WTC11 (cell line): ENCODE data around the gene OR6B2. TPM values are rescaled to one million over a fixed set of nuclear protein-coding genes. Genes with fewer than 3 reads are reported as not detected.

Experiments used
- ATAC-seq: fragments of 200-7000 bp; cut with Tn5 transposase; 2 replicates; pipeline ENCODE4 v1.10.0; 2021; ENCODE audit warnings: mild to moderate bottlenecking, moderate library complexity
- CTCF ChIA-PET: fragments of 300-600 bp; sonication (Branson Sonifier 250); formaldehyde crosslinking; loops from one replicate; lab custom pipeline; 2021; ENCODE audit warnings: antibody characterized with exemption; lab: Charles Lee
- POLR2A ChIA-PET: fragments of 350-600 bp; sonication (Branson Sonifier 250); formaldehyde crosslinking; loops from one replicate; lab custom pipeline; 2021; ENCODE audit warnings: antibody characterized with exemption; lab: Charles Lee
- DNase-seq: peaks from one replicate; pipeline ENCODE4 v3.0.0; 2021; ENCODE audit warnings: low spot score
- H3K27ac Mint-ChIP-seq: 2 replicates; pipeline ENCODE4 v1.8.0; 2021; ENCODE audit warnings: mixed read lengths
- H3K27me3 Mint-ChIP-seq: 2 replicates; pipeline ENCODE4 v1.8.0; 2021; ENCODE audit warnings: low read depth, mild to moderate bottlenecking, moderate library complexity, mixed read lengths
- H3K36me3 Mint-ChIP-seq: 2 replicates; pipeline ENCODE4 v1.8.0; 2021; ENCODE audit warnings: mixed read lengths
- H3K4me1 Mint-ChIP-seq: 2 replicates; pipeline ENCODE4 v1.8.0; 2022; ENCODE audit warnings: mixed read lengths
- H3K4me3 Mint-ChIP-seq: 2 replicates; pipeline ENCODE4 v1.8.0; 2021; ENCODE audit warnings: mild to moderate bottlenecking, moderate library complexity, mixed read lengths
- H3K9me3 Mint-ChIP-seq: 2 replicates; pipeline ENCODE4 v1.8.0; 2021; ENCODE audit warnings: mixed read lengths
- ATF1 ChIP-seq: sonication (generic); formaldehyde crosslinking; IDR thresholded peaks from 2 replicates; pipeline ENCODE4 v1.8.1; 2023; ENCODE audit warnings: mild to moderate bottlenecking, moderate library complexity, missing genetic modification reagents
- ETV6 ChIP-seq: sonication (generic); formaldehyde crosslinking; IDR thresholded peaks from 2 replicates; pipeline ENCODE4 v1.8.1; 2022; ENCODE audit warnings: mild to moderate bottlenecking, missing genetic modification reagents
- FOXP4 ChIP-seq: sonication (generic); formaldehyde crosslinking; IDR thresholded peaks from 2 replicates; pipeline ENCODE4 v1.8.0; 2022; ENCODE audit warnings: mild to moderate bottlenecking, missing genetic modification reagents
- GABPB1 ChIP-seq: sonication (generic); formaldehyde crosslinking; IDR thresholded peaks from 2 replicates; pipeline ENCODE4 v1.8.1; 2023; ENCODE audit warnings: mild to moderate bottlenecking, missing genetic modification reagents
- GTF2I ChIP-seq: fragments of 250-450 bp; sonication (Bioruptor Pico); conservative IDR thresholded peaks from 2 replicates; pipeline ENCODE4 v1.4.0; 2021; ENCODE audit warnings: mild to moderate bottlenecking
- HMGXB4 ChIP-seq: sonication (generic); formaldehyde crosslinking; IDR thresholded peaks from 2 replicates; pipeline ENCODE4 v1.8.1; 2023; ENCODE audit warnings: mild to moderate bottlenecking, moderate library complexity, missing genetic modification reagents
- MLX ChIP-seq: sonication (generic); formaldehyde crosslinking; IDR thresholded peaks from 2 replicates; pipeline ENCODE4 v1.8.1; 2023; ENCODE audit warnings: mild to moderate bottlenecking, missing genetic modification reagents, moderate library complexity
- MXD4 ChIP-seq: fragments of 250-450 bp; sonication (Bioruptor Pico); IDR thresholded peaks from 2 replicates; pipeline ENCODE4 v1.8.0; 2021; ENCODE audit warnings: mild to moderate bottlenecking, moderate library complexity, borderline replicate concordance
- NFE2L1 ChIP-seq: sonication (generic); formaldehyde crosslinking; IDR thresholded peaks from 2 replicates; pipeline ENCODE4 v1.8.1; 2023; ENCODE audit warnings: missing genetic modification reagents
- STAT6 ChIP-seq: sonication (generic); formaldehyde crosslinking; conservative IDR thresholded peaks from 2 replicates; pipeline ENCODE4 v1.8.1; 2023; ENCODE audit warnings: mild to moderate bottlenecking, low read depth, missing genetic modification reagents, moderate library complexity
- ZNF317 ChIP-seq: sonication (generic); formaldehyde crosslinking; IDR thresholded peaks from 2 replicates; pipeline ENCODE4 v1.8.1; 2023; ENCODE audit warnings: low read depth, mild to moderate bottlenecking, moderate library complexity, missing genetic modification reagents, borderline replicate concordance
- ZNF512 ChIP-seq: sonication (generic); formaldehyde crosslinking; IDR thresholded peaks from 2 replicates; pipeline ENCODE4 v1.8.1; 2022; ENCODE audit warnings: missing genetic modification reagents, borderline replicate concordance
- ZNF671 ChIP-seq: fragments of 250-450 bp; sonication (Bioruptor Pico); IDR thresholded peaks from 2 replicates; pipeline ENCODE4 v1.8.0; 2021; ENCODE audit warnings: mild to moderate bottlenecking
- total RNA-seq: library from RNA; stranded (reverse); gene quantifications from 3 replicates; pipeline ENCODE4 v1.2.3, GENCODE V29; 2021
- TF ChIP-seq, protein P1 (sequence below): sonication (generic); formaldehyde crosslinking; IDR thresholded peaks from 2 replicates; pipeline ENCODE4 v1.8.1; 2023; ENCODE audit warnings: mild to moderate bottlenecking, missing genetic modification reagents, borderline replicate concordance

The OR6B2 gene
- total RNA-seq, 1 experiment from 2014 or later: not detected

GRCh38 chr2:239997686-239998409, 32.4 kb downstream of the OR6B2 start:
- H3K36me3 Mint-ChIP-seq: peaks cover 48% of the 10 kb centered on the region
- no peak for TF ChIP-seq MXD4
- no peak for TF ChIP-seq NFE2L1
- peaks cover 8% of the 10 kb centered on the region for H3K9me3 Mint-ChIP-seq
- no peak overlapping the region for H3K27ac Mint-ChIP-seq
- POLR2A ChIA-PET: no interaction called here
- no peak; the same call in 1 of the 2 replicates for ATAC-seq
- DNase-seq: no peak
- no peak overlapping the region for H3K4me3 Mint-ChIP-seq
- CTCF ChIA-PET: interaction anchor here (2.3 kb wide), 1 partner anchor 24 kb away, joined by 8 read pairs; no protein-coding TSS in a partner anchor
- no peaks in the 10 kb centered on the region for H3K27me3 Mint-ChIP-seq
- H3K4me1 Mint-ChIP-seq: peaks cover 9% of the 10 kb centered on the region

GRCh38 chr2:239994086-239994485, 36.1 kb downstream of the OR6B2 start:
- Mint-ChIP-seq H3K9me3 (peaks cover 8% of the 10 kb centered on the region), H3K4me3 (no peak overlapping the region), H3K27me3 (no peaks in the 10 kb centered on the region), H3K27ac (no peak overlapping the region), H3K36me3 (peaks cover 39% of the 10 kb centered on the region)
- no peak for DNase-seq
- CTCF ChIA-PET: interaction anchor here (1.1 kb wide), 1 partner anchor 19 kb away, joined by 4 read pairs; no protein-coding TSS in a partner anchor
- ATAC-seq: no peak
- TF ChIP-seq ZNF317: no peak
- TF ChIP-seq, protein P1, sequence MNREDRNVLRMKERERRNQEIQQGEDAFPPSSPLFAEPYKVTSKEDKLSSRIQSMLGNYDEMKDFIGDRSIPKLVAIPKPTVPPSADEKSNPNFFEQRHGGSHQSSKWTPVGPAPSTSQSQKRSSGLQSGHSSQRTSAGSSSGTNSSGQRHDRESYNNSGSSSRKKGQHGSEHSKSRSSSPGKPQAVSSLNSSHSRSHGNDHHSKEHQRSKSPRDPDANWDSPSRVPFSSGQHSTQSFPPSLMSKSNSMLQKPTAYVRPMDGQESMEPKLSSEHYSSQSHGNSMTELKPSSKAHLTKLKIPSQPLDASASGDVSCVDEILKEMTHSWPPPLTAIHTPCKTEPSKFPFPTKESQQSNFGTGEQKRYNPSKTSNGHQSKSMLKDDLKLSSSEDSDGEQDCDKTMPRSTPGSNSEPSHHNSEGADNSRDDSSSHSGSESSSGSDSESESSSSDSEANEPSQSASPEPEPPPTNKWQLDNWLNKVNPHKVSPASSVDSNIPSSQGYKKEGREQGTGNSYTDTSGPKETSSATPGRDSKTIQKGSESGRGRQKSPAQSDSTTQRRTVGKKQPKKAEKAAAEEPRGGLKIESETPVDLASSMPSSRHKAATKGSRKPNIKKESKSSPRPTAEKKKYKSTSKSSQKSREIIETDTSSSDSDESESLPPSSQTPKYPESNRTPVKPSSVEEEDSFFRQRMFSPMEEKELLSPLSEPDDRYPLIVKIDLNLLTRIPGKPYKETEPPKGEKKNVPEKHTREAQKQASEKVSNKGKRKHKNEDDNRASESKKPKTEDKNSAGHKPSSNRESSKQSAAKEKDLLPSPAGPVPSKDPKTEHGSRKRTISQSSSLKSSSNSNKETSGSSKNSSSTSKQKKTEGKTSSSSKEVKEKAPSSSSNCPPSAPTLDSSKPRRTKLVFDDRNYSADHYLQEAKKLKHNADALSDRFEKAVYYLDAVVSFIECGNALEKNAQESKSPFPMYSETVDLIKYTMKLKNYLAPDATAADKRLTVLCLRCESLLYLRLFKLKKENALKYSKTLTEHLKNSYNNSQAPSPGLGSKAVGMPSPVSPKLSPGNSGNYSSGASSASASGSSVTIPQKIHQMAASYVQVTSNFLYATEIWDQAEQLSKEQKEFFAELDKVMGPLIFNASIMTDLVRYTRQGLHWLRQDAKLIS (CRISPR knock-in tag): no peak
- TF ChIP-seq GABPB1 (CRISPR knock-in tag): no peak
- no peak for TF ChIP-seq STAT6
- TF ChIP-seq ATF1 (CRISPR knock-in tag): no peak
- TF ChIP-seq, all 79 proteins: peak for 0
- H3K4me1 Mint-ChIP-seq: peaks cover 9% of the 10 kb centered on the region
- POLR2A ChIA-PET: no interaction called here

DNA sequence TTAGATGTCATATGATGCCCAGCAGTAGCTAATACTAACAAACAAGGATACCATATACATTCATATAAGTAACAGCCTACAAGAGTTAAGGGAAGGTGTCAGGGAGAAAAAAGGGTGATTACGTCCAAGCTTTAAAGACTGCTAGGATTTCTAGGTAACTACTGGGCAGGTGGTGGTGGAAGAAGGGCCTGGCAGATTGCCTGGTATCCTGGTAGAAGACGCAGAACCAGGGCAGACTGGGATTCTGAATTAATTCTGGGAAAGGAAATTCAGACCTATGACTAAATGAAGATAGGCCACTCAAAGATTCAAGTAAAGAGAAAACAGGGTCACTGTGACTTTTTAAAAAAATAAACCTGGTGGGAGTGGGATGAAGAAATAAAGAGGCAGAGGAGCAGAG, 36.9 kb downstream of the OR6B2 start:
- H3K9me3 Mint-ChIP-seq: peaks cover 8% of the 10 kb centered on the region
- ATAC-seq: no peak
- peaks cover 45% of the 10 kb centered on the region for H3K36me3 Mint-ChIP-seq
- ChIA-PET CTCF (interaction anchor here (1.1 kb wide), 1 partner anchor 20 kb away, joined by 4 read pairs; no protein-coding TSS in a partner anchor), POLR2A (no interaction called here)
- H3K4me3 Mint-ChIP-seq: no peak overlapping the region
- no peaks in the 10 kb centered on the region for H3K27me3 Mint-ChIP-seq
- peaks cover 9% of the 10 kb centered on the region for H3K4me1 Mint-ChIP-seq
- no peak for DNase-seq
- H3K27ac Mint-ChIP-seq: no peak overlapping the region
- TF ChIP-seq HMGXB4 (CRISPR knock-in tag) (no peak), GTF2I (no peak), ZNF671 (no peak), FOXP4 (CRISPR knock-in tag) (no peak), ZNF512 (CRISPR knock-in tag) (no peak), ETV6 (CRISPR knock-in tag) (no peak), MLX (CRISPR knock-in tag) (no peak)
- TF ChIP-seq, all 79 proteins: peak for 0
